HEK293 (cell line): Measurements from ENCODE around the gene HNF1B.

Source experiments
- CTCF ChIA-PET: fragments of 350-600 bp; formaldehyde crosslinking; extraction: SDS; loops from one replicate; lab custom pipeline; 2021; ENCODE audit warnings: antibody characterized with exemption; lab: Yijun Ruan, JAX
- POLR2A ChIA-PET: fragments of 300-600 bp; formaldehyde crosslinking; extraction: SDS; loops from one replicate; lab custom pipeline; 2020; ENCODE audit warnings: antibody characterized with exemption, inconsistent platforms; lab: Yijun Ruan, JAX
- H3K27ac ChIP-seq: fragments of 200-500 bp; sonication (Bioruptor generic); 2 replicates; pipeline ENCODE4 v1.5.1; 2014; ENCODE audit warnings: low read depth, low read length, control low read depth, inconsistent platforms; ENCODE audit errors: extremely low read depth
- H3K36me3 ChIP-seq, 2 experiments: fragments of 200-500 bp in 1 of 2; sonication (Bioruptor generic) in 1 of 2; 1 replicate in 1 of 2; 2 replicates in 1 of 2; pipeline ENCODE4 v1.5.1; 2014 to 2017; ENCODE audit warnings: inconsistent platforms in 2 of 2, low read length in 2 of 2; ENCODE audit not compliant: control insufficient read depth in 2 of 2, insufficient read depth in 1 of 2
- H3K4me1 ChIP-seq: fragments of 200-500 bp; sonication (Bioruptor generic); 2 replicates; pipeline ENCODE4 v1.5.1; 2014; ENCODE audit warnings: mild to moderate bottlenecking, low read length, inconsistent platforms; ENCODE audit not compliant: control insufficient read depth, insufficient read depth
- H3K4me3 ChIP-seq: 2 replicates; pipeline ENCODE4 v1.5.1; 2011; ENCODE audit warnings: low read depth, mild to moderate bottlenecking, control low read depth, low read length, moderate library complexity
- H3K9me3 ChIP-seq: fragments of 200-500 bp; sonication (Bioruptor generic); 2 replicates; pipeline ENCODE4 v1.5.1; 2014; ENCODE audit warnings: low read depth, low read length, inconsistent platforms; ENCODE audit not compliant: control insufficient read depth, insufficient read depth
- FEZF1 ChIP-seq: fragments of 450-650 bp; formaldehyde crosslinking; IDR thresholded peaks from 2 replicates; pipeline ENCODE4 v1.5.1; 2016; ENCODE audit warnings: missing biosample characterization, missing genetic modification characterization
- MEIS1 ChIP-seq: sonication (generic); formaldehyde crosslinking; IDR thresholded peaks from 2 replicates; pipeline ENCODE4 v1.8.1; 2022; ENCODE audit warnings: missing genetic modification reagents, mild to moderate bottlenecking, borderline replicate concordance
- MYNN ChIP-seq: fragments of 450-650 bp; formaldehyde crosslinking; IDR thresholded peaks from 2 replicates; pipeline ENCODE4 v1.5.1; 2016; ENCODE audit warnings: missing biosample characterization, missing genetic modification characterization, borderline replicate concordance
- MZF1 ChIP-seq: fragments of 450-650 bp; formaldehyde crosslinking; IDR thresholded peaks from 2 replicates; pipeline ENCODE4 v1.5.1; 2017; ENCODE audit warnings: missing biosample characterization, missing genetic modification characterization, borderline replicate concordance
- TRIM28 ChIP-seq: IDR thresholded peaks from 2 replicates; pipeline ENCODE4 v1.6.1; 2011; ENCODE audit warnings: low read length, control low read depth, borderline replicate concordance
- ZNF133 ChIP-seq: fragments of 450-650 bp; formaldehyde crosslinking; IDR thresholded peaks from 2 replicates; pipeline ENCODE4 v1.5.1; 2016; ENCODE audit warnings: missing biosample characterization, missing genetic modification characterization
- ZNF266 ChIP-seq: fragments of 450-650 bp; formaldehyde crosslinking; IDR thresholded peaks from 2 replicates; pipeline ENCODE4 v1.5.1; 2016; ENCODE audit warnings: missing biosample characterization, missing genetic modification characterization, low read depth
- ZNF335 ChIP-seq: fragments of 450-650 bp; formaldehyde crosslinking; conservative IDR thresholded peaks from 2 replicates; pipeline ENCODE4 v1.5.1; 2016; ENCODE audit warnings: missing biosample characterization, missing genetic modification characterization
- ZNF473 ChIP-seq: fragments of 450-650 bp; formaldehyde crosslinking; IDR thresholded peaks from 2 replicates; pipeline ENCODE4 v1.5.1; 2017; ENCODE audit warnings: missing biosample characterization, missing genetic modification characterization
- ZSCAN30 ChIP-seq: fragments of 450-650 bp; IDR thresholded peaks from 2 replicates; pipeline ENCODE4 v1.5.1; 2018; ENCODE audit warnings: missing biosample characterization, mild to moderate bottlenecking, missing genetic modification characterization, moderate library complexity
- ZXDB ChIP-seq: fragments of 450-650 bp; formaldehyde crosslinking; IDR thresholded peaks from 2 replicates; pipeline ENCODE4 v1.5.1; 2016; ENCODE audit warnings: missing biosample characterization, missing genetic modification characterization
- TF ChIP-seq, protein P1 (sequence below): fragments of 450-650 bp; formaldehyde crosslinking; IDR thresholded peaks from 2 replicates; pipeline ENCODE4 v1.5.1; 2016; ENCODE audit warnings: missing biosample characterization, missing genetic modification characterization
- TF ChIP-seq, protein P2 (sequence below): fragments of 450-650 bp; formaldehyde crosslinking; IDR thresholded peaks from 2 replicates; pipeline ENCODE4 v1.5.1; 2016; ENCODE audit warnings: missing biosample characterization, missing genetic modification characterization
- TF ChIP-seq, protein P3 (sequence below): fragments of 450-650 bp; formaldehyde crosslinking; IDR thresholded peaks from 2 replicates; pipeline ENCODE4 v1.5.1; 2016; ENCODE audit warnings: missing biosample characterization, missing genetic modification characterization, low read depth
- TF ChIP-seq, protein P4 (sequence below): fragments of 450-650 bp; formaldehyde crosslinking; IDR thresholded peaks from 2 replicates; pipeline ENCODE4 v1.5.1; 2016; ENCODE audit warnings: missing biosample characterization, missing genetic modification characterization, borderline replicate concordance
- TF ChIP-seq, protein P5 (sequence below): fragments of 450-650 bp; formaldehyde crosslinking; optimal IDR thresholded peaks from 2 replicates; pipeline ENCODE3; 2016; ENCODE audit warnings: missing biosample characterization, mild to moderate bottlenecking, missing genetic modification characterization
- TF ChIP-seq, protein P6 (sequence below): fragments of 450-650 bp; formaldehyde crosslinking; IDR thresholded peaks from 2 replicates; pipeline ENCODE4 v1.5.1; 2016; ENCODE audit warnings: missing biosample characterization, missing genetic modification characterization

Gene HNF1B

DNA sequence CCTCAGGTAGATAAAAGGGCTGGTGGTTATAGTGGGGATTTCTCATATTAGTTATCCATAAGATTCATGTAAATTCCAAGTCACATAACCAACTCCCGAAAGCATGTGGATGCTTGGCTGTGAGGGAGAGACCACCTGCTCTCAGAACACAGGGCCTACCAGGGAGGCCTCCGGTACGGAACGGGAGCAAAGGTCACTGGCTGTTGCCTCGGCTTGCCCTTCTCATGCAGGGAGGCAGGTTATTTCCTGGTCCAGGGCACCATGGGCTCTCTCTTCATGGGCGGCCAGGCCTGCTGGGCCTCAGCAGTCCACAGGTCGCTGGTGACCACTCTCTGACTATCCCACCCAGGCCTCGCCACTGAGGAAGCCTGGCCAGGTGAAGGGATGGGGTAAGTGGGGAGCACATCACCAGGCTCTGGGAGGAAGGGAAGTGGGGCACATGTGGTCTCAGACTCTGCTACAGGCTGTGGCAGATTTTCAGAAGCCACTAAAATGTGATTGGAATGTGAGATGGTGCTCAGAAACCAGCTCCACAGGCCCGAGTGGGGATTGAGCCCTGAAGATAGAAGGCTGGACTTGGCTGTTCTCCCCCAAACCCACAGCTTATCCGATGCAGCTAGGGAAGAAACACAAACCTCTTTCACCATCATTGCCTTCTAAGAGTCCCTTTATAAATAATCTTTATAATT is 45.4 kb downstream of the HNF1B start:
- POLR2A ChIA-PET = no interaction called here
- no peaks in the 10 kb centered on the region for H3K4me1 ChIP-seq

DNA sequence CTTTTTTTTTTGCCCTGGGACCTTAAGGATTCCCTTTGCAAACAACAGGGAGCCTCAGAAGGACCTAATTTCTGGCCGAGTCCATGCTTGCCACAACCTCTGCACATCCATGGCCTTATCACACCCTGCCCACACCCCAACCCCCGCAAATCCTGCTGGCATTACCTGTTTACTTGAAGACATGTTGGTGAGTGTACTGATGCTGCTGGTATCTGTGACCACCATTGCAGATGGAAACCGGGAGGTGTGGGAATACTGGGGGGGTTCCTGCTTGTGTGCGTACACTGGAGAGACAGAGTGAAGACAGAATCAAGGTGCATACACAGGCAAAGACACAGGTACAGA is 46.0 kb downstream of the HNF1B start:
- TF ChIP-seq ZNF266 (tag by site-specific recombination) (no peak), MZF1 (no peak), FEZF1 (tag by site-specific recombination) (no peak), ZSCAN30 (tag by site-specific recombination) (no peak), MYNN (tag by site-specific recombination) (no peak), ZNF335 (tag by site-specific recombination) (no peak), MEIS1 (no peak), TRIM28 (no peak), ZXDB (tag by site-specific recombination) (no peak)
- TF ChIP-seq, protein P1, sequence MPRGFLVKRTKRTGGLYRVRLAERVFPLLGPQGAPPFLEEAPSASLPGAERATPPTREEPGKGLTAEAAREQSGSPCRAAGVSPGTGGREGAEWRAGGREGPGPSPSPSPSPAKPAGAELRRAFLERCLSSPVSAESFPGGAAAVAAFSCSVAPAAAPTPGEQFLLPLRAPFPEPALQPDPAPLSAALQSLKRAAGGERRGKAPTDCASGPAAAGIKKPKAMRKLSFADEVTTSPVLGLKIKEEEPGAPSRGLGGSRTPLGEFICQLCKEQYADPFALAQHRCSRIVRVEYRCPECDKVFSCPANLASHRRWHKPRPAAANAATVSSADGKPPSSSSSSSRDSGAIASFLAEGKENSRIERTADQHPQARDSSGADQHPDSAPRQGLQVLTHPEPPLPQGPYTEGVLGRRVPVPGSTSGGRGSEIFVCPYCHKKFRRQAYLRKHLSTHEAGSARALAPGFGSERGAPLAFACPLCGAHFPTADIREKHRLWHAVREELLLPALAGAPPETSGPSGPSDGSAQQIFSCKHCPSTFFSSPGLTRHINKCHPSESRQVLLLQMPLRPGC (tag by site-specific recombination) = no peak
- TF ChIP-seq, protein P2, sequence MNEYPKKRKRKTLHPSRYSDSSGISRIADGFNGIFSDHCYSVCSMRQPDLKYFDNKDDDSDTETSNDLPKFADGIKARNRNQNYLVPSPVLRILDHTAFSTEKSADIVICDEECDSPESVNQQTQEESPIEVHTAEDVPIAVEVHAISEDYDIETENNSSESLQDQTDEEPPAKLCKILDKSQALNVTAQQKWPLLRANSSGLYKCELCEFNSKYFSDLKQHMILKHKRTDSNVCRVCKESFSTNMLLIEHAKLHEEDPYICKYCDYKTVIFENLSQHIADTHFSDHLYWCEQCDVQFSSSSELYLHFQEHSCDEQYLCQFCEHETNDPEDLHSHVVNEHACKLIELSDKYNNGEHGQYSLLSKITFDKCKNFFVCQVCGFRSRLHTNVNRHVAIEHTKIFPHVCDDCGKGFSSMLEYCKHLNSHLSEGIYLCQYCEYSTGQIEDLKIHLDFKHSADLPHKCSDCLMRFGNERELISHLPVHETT = no peak
- TF ChIP-seq, protein P3, sequence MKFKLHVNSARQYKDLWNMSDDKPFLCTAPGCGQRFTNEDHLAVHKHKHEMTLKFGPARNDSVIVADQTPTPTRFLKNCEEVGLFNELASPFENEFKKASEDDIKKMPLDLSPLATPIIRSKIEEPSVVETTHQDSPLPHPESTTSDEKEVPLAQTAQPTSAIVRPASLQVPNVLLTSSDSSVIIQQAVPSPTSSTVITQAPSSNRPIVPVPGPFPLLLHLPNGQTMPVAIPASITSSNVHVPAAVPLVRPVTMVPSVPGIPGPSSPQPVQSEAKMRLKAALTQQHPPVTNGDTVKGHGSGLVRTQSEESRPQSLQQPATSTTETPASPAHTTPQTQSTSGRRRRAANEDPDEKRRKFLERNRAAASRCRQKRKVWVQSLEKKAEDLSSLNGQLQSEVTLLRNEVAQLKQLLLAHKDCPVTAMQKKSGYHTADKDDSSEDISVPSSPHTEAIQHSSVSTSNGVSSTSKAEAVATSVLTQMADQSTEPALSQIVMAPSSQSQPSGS = no peak
- TF ChIP-seq, protein P4, sequence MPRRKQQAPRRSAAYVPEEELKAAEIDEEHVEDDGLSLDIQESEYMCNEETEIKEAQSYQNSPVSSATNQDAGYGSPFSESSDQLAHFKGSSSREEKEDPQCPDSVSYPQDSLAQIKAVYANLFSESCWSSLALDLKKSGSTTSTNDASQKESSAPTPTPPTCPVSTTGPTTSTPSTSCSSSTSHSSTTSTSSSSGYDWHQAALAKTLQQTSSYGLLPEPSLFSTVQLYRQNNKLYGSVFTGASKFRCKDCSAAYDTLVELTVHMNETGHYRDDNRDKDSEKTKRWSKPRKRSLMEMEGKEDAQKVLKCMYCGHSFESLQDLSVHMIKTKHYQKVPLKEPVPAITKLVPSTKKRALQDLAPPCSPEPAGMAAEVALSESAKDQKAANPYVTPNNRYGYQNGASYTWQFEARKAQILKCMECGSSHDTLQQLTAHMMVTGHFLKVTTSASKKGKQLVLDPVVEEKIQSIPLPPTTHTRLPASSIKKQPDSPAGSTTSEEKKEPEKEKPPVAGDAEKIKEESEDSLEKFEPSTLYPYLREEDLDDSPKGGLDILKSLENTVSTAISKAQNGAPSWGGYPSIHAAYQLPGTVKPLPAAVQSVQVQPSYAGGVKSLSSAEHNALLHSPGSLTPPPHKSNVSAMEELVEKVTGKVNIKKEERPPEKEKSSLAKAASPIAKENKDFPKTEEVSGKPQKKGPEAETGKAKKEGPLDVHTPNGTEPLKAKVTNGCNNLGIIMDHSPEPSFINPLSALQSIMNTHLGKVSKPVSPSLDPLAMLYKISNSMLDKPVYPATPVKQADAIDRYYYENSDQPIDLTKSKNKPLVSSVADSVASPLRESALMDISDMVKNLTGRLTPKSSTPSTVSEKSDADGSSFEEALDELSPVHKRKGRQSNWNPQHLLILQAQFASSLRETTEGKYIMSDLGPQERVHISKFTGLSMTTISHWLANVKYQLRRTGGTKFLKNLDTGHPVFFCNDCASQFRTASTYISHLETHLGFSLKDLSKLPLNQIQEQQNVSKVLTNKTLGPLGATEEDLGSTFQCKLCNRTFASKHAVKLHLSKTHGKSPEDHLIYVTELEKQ (tag by site-specific recombination) = no peak
- POLR2A ChIA-PET = no interaction called here
- CTCF ChIA-PET = interaction anchor here (1.2 to 1.3 kb wide), 2 partner anchors 73 to 117 kb away, joined by 4 read pairs; no protein-coding TSS in a partner anchor
- no peak overlapping the region for H3K27ac ChIP-seq
- no peaks in the 10 kb centered on the region for H3K4me1 ChIP-seq
- no peaks in the 10 kb centered on the region for H3K36me3 ChIP-seq
- no peaks in the 10 kb centered on the region for H3K9me3 ChIP-seq
- H3K4me3 ChIP-seq = no peak overlapping the region

More for the DNA sequence above, 45.4 kb downstream of the HNF1B start:
- H3K9me3 ChIP-seq = no peaks in the 10 kb centered on the region
- H3K4me3 ChIP-seq = no peak overlapping the region
- H3K36me3 ChIP-seq = no peaks in the 10 kb centered on the region
- no peak overlapping the region for H3K27ac ChIP-seq
- TF ChIP-seq, protein P5, sequence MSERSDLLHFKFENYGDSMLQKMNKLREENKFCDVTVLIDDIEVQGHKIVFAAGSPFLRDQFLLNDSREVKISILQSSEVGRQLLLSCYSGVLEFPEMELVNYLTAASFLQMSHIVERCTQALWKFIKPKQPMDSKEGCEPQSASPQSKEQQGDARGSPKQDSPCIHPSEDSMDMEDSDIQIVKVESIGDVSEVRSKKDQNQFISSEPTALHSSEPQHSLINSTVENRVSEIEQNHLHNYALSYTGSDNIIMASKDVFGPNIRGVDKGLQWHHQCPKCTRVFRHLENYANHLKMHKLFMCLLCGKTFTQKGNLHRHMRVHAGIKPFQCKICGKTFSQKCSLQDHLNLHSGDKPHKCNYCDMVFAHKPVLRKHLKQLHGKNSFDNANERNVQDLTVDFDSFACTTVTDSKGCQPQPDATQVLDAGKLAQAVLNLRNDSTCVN = no peak
- TF ChIP-seq ZNF473 = no peak
- TF ChIP-seq ZNF133 = no peak
- TF ChIP-seq, protein P6, sequence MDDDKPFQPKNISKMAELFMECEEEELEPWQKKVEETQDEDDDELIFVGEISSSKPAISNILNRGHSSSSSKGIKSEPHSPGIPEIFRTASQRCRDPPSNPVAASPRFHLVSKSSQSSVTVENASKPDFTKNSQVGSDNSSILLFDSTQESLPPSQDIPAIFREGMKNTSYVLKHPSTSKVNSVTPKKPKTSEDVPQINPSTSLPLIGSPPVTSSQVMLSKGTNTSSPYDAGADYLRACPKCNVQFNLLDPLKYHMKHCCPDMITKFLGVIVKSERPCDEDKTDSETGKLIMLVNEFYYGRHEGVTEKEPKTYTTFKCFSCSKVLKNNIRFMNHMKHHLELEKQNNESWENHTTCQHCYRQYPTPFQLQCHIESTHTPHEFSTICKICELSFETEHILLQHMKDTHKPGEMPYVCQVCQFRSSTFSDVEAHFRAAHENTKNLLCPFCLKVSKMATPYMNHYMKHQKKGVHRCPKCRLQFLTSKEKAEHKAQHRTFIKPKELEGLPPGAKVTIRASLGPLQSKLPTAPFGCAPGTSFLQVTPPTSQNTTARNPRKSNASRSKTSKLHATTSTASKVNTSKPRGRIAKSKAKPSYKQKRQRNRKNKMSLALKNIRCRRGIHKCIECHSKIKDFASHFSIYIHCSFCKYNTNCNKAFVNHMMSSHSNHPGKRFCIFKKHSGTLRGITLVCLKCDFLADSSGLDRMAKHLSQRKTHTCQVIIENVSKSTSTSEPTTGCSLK (tag by site-specific recombination) = no peak
- CTCF ChIA-PET = interaction anchor here (0.5 to 1.2 kb wide), 6 partner anchors 12 to 897 kb away, joined by 3 to 5 read pairs (median 4); no protein-coding TSS in a partner anchor
